AG10803 (cell line): Measurements from ENCODE around the gene NADK.

Source experiments
- DNase-seq: peaks from one replicate; pipeline ENCODE4 v3.0.0; 2010; ENCODE audit warnings: low read depth
- H3K4me3 ChIP-seq: 2 replicates; pipeline ENCODE4 v1.5.1; 2011; ENCODE audit warnings: mild to moderate bottlenecking, low read length, control low read depth
- CTCF ChIP-seq: conservative IDR thresholded peaks from 2 replicates; pipeline ENCODE4 v1.5.1; 2011; ENCODE audit warnings: mild to moderate bottlenecking, low read length, control low read depth, inconsistent platforms

The NADK gene

GRCh38 chr1:1758059-1758621 is 20.1 kb downstream of the NADK start:
- no peak overlapping the region for H3K4me3 ChIP-seq
- TF ChIP-seq CTCF: no peak
- no peak for DNase-seq

- DNase-seq: no peak
- TF ChIP-seq CTCF: no peak
- no peak overlapping the region for H3K4me3 ChIP-seq
Measured at GRCh38 chr1:1757422-1758058, 20.7 kb downstream of the NADK start.

GRCh38 chr1:1756661-1757421 is 21.4 kb downstream of the NADK start:
- no peak for DNase-seq
- no peak for TF ChIP-seq CTCF
- H3K4me3 ChIP-seq: no peak overlapping the region

GRCh38 chr1:1755852-1756251 is 22.4 kb downstream of the NADK start:
- H3K4me3 ChIP-seq: no peak overlapping the region
- no peak for DNase-seq
- TF ChIP-seq CTCF: no peak

- no peak for DNase-seq
- no peak overlapping the region for H3K4me3 ChIP-seq
- TF ChIP-seq CTCF: no peak
Measured at GRCh38 chr1:1755426-1755825, 22.8 kb downstream of the NADK start.

- no peak for DNase-seq
- no peak for TF ChIP-seq CTCF
- no peak overlapping the region for H3K4me3 ChIP-seq
Measured at GRCh38 chr1:1754051-1754815, 24.0 kb downstream of the NADK start.
